Measurements from ENCODE around the gene SLC7A8.

- no peak for TF ChIP-seq CTCF (IDR thresholded peaks at IDR 0.05)
- TF ChIP-seq POLR2A (IDR thresholded peaks at IDR 0.05) = no peak
- TF ChIP-seq EP300 (IDR thresholded peaks at IDR 0.05) = no peak
These were observed 104.8 kb downstream of the SLC7A8 start for GRCh38 chr14:23078692-23079116.
